ENCODE data around the gene BLOC1S5.

DNA sequence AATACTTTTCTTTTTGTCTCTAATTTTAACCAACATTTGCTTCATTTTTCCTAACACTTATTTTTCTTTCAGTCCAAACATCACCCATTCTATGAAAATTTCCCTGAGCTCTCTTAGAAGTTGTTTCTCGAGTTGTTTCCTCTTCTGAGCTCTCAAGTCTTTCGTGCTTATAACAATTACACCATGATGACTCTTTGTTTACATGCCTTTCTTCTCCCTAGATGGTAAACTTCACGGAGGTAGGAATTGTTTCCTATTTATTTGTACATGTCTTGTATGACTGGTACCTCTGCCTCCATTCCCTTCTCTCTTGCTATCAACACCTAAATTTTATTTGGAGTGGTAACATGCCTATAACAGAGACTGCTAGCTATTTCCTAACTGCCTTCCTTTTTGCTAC lies 6.4 kb downstream of the BLOC1S5 start:
- TF ChIP-seq, protein P1, sequence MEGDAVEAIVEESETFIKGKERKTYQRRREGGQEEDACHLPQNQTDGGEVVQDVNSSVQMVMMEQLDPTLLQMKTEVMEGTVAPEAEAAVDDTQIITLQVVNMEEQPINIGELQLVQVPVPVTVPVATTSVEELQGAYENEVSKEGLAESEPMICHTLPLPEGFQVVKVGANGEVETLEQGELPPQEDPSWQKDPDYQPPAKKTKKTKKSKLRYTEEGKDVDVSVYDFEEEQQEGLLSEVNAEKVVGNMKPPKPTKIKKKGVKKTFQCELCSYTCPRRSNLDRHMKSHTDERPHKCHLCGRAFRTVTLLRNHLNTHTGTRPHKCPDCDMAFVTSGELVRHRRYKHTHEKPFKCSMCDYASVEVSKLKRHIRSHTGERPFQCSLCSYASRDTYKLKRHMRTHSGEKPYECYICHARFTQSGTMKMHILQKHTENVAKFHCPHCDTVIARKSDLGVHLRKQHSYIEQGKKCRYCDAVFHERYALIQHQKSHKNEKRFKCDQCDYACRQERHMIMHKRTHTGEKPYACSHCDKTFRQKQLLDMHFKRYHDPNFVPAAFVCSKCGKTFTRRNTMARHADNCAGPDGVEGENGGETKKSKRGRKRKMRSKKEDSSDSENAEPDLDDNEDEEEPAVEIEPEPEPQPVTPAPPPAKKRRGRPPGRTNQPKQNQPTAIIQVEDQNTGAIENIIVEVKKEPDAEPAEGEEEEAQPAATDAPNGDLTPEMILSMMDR (IDR thresholded peaks at IDR 0.05) = no peak
- TF ChIP-seq POLR2A (IDR thresholded peaks at IDR 0.05) = no peak

All from testis (tissue), 2 donors.